HG03457 (cell line): ENCODE data around the gene LAPTM4A.
"Not testable (repeated sequence)": the region's sequence is repeated elsewhere in the genome, so short reads cannot be mapped to it uniquely, and the experiment has no call there.

ENCODE experiments used
- ATAC-seq: cut with Tn5 transposase; IDR thresholded peaks from one replicate; pipeline ENCODE4 v1.9.1; 2021; ENCODE audit warnings: moderate number of reproducible peaks; ENCODE audit not compliant: unreplicated experiment

Gene LAPTM4A

GRCh38 chr2:20052861-20053281 lies 1.4 kb upstream of the LAPTM4A start:
- no peak for ATAC-seq

GRCh38 chr2:20052229-20052851 lies 912 bp upstream of the LAPTM4A start:
- ATAC-seq: no peak

- peak; percentile 5 for ATAC-seq
Measured at GRCh38 chr2:20050646-20051531, 539 bp downstream of the LAPTM4A start.

- ATAC-seq: no peak
Measured at GRCh38 chr2:20050104-20050645, 1.3 kb downstream of the LAPTM4A start.

GRCh38 chr2:20049637-20050036 lies 1.8 kb downstream of the LAPTM4A start:
- no peak for ATAC-seq

GRCh38 chr2:20048488-20049448 lies 2.7 kb downstream of the LAPTM4A start:
- no peak for ATAC-seq

GRCh38 chr2:20045712-20046292 lies 5.6 kb downstream of the LAPTM4A start:
- not testable (repeated sequence) for ATAC-seq

- ATAC-seq: no peak
Measured at GRCh38 chr2:20044778-20045177, 6.7 kb downstream of the LAPTM4A start.

- ATAC-seq: no peak
Measured at GRCh38 chr2:20042531-20042930, 8.9 kb downstream of the LAPTM4A start.

GRCh38 chr2:20040489-20041172 lies 10.8 kb downstream of the LAPTM4A start:
- ATAC-seq: no peak

- ATAC-seq: no peak
Measured at GRCh38 chr2:20037660-20038059, 13.8 kb downstream of the LAPTM4A start.

- ATAC-seq: no peak
Measured at GRCh38 chr2:20035955-20036666, 15.3 kb downstream of the LAPTM4A start.

GRCh38 chr2:20034821-20035220 lies 16.6 kb downstream of the LAPTM4A start:
- no peak for ATAC-seq

- ATAC-seq: no peak
Measured at GRCh38 chr2:20034218-20034617, 17.2 kb downstream of the LAPTM4A start.

GRCh38 chr2:20033322-20033721 lies 18.1 kb downstream of the LAPTM4A start:
- no peak for ATAC-seq

GRCh38 chr2:20030224-20030623 lies 21.2 kb downstream of the LAPTM4A start:
- no peak for ATAC-seq

GRCh38 chr2:20027705-20028434 lies 23.6 kb downstream of the LAPTM4A start:
- no peak for ATAC-seq

- no peak for ATAC-seq
Measured at GRCh38 chr2:20027260-20027677, 24.2 kb downstream of the LAPTM4A start.
